Measurements from ENCODE around the gene GNL1. TPM values are rescaled to one million over a fixed set of nuclear protein-coding genes. Genes with fewer than 3 reads are reported as not detected.
"Not testable (repeated sequence)": the region's sequence is repeated elsewhere in the genome, so short reads cannot be mapped to it uniquely, and the experiment has no call there.

GNL1 gene
- total and polyA plus RNA-seq, 2 donors, result 46.4 to 78.8 TPM

DNA sequence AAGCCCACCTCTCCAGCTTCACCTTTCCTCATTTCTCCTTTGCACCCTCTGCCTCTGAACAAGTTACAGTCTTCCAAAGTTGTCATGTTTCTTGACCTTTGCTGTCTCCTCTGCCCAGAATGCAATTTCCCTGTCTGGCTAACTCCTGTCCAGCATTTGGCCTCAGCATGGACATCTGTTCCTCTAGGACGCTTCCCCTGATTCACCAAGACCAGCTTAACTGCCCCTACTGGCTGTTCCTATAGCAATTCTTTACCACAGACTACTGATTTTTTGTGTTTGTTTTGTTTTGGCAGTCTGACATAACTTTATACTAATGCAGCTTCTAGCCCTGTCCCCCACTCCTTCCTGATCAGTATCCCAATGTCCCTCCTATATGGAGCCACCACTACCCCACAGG lies 13.4 kb downstream of the GNL1 start:
- H3K4me3 ChIP-seq (ENCODE audit: low read length in 2 of 2), result no peak overlapping the region
- H3K9me3 ChIP-seq (ENCODE audit: control insufficient read depth in 2 of 2, insufficient read depth in 1 of 2, low read length in 1 of 2), result no peaks in the 10 kb centered on the region
- no peak for DNase-seq (ENCODE audit: low read depth in 6 of 9, low spot score in 9 of 9)
- H3K4me1 ChIP-seq (ENCODE audit: control insufficient read depth in 2 of 2, insufficient read depth in 2 of 2, low read length in 2 of 2), result peaks cover 9 to 27% of the 10 kb centered on the region in 2 donors
- peaks cover 23 to 31% of the 10 kb centered on the region in 2 donors for H3K36me3 ChIP-seq (ENCODE audit: control insufficient read depth in 2 of 2, insufficient read depth in 2 of 2, low read length in 1 of 2)
- no peaks in the 10 kb centered on the region for H3K27me3 ChIP-seq (ENCODE audit: control insufficient read depth in 2 of 2, insufficient read depth in 1 of 2, low read length in 1 of 2)
- 93% methylated on average over 1 of the region's 1 CpG for WGBS
- H3K27ac ChIP-seq (ENCODE audit: low read depth in 1 of 2, low read length in 1 of 2), result peak overlapping the region in 1 of 2 donors; percentile 69

DNA sequence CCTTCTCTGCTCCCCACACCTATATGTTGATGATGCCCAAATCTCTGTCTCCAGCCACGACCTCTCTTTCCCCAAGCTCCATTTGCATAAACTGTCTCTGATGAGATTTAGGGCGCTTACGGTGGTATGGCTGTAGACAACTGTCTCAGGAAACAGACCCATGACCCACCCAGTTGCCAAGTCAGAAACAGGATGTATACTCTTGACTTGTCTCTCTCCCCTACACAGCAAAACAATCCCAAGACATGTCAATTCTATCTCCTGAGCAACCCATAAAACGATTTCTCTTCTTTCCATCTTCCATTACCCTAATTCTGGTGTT lies 13.9 kb downstream of the GNL1 start:
- Histone ChIP-seq H3K4me3 (ENCODE audit: low read length in 2 of 2) (no peak overlapping the region), H3K27me3 (ENCODE audit: control insufficient read depth in 2 of 2, insufficient read depth in 1 of 2, low read length in 1 of 2) (no peaks in the 10 kb centered on the region), H3K27ac (ENCODE audit: low read depth in 1 of 2, low read length in 1 of 2) (peak overlapping the region in 1 of 2 donors; percentile 69), H3K9me3 (ENCODE audit: control insufficient read depth in 2 of 2, insufficient read depth in 1 of 2, low read length in 1 of 2) (no peaks in the 10 kb centered on the region), H3K4me1 (ENCODE audit: control insufficient read depth in 2 of 2, insufficient read depth in 2 of 2, low read length in 2 of 2) (peaks cover 9 to 27% of the 10 kb centered on the region in 2 donors), H3K36me3 (ENCODE audit: control insufficient read depth in 2 of 2, insufficient read depth in 2 of 2, low read length in 1 of 2) (peaks cover 21 to 28% of the 10 kb centered on the region in 2 donors)
- peak in 2 of 9 donors; percentile 43 to 69 for DNase-seq (ENCODE audit: low read depth in 6 of 9, low spot score in 9 of 9)
- WGBS, result 6% methylated on average over 4 of the region's 4 CpGs

DNA sequence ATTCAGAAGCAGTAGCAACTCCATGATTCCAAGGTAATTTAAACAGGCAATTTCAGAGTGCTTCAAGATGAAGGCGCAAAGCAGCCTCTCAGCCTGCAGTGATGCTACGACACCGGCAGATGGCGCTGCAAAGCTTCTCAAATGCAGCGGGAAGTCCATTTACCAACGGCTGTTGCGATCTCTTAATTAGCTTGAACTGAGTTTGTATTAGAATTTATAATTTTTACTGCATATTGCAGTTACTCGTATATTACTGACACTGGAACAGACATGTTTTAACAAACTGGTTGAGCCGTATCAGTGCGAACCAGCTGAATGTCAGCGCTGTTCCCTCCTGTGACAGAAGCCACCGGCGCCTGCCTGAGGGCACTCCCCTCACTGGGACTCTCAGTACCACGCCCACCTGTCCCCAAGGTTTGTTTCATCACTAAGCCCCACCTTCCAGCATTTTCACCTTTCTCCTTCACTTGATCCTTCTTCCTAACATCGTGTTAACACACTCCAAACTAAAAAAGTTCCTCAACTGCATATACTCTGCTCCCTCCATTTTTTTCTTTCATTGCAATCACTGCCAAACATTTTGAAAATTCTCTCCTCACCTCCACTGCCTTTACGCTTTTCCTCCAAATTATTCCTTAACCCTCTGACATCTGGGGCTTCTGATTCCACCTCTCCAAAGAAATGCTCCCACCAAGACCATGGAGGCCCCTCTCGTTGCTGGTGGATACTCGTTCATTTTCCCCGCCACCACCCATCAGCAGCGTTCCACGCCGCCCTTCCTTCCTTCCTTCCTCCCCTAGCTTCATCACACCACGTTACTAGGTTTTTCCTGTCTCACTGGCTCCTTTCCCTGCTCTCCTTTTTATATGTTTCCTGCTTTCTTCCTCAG lies 14.5 kb downstream of the GNL1 start:
- no peaks in the 10 kb centered on the region for H3K27me3 ChIP-seq (ENCODE audit: control insufficient read depth in 2 of 2, insufficient read depth in 1 of 2, low read length in 1 of 2)
- peaks cover 9 to 27% of the 10 kb centered on the region in 2 donors for H3K4me1 ChIP-seq (ENCODE audit: control insufficient read depth in 2 of 2, insufficient read depth in 2 of 2, low read length in 2 of 2)
- DNase-seq (ENCODE audit: low read depth in 6 of 9, low spot score in 9 of 9), result peak; percentile 72 to 93 (median 86)
- 7% methylated on average over 23 of the region's 23 CpGs for WGBS
- no peaks in the 10 kb centered on the region for H3K9me3 ChIP-seq (ENCODE audit: control insufficient read depth in 2 of 2, insufficient read depth in 1 of 2, low read length in 1 of 2)
- peak overlapping the region in 1 of 2 donors; percentile 69 for H3K27ac ChIP-seq (ENCODE audit: low read depth in 1 of 2, low read length in 1 of 2)
- H3K4me3 ChIP-seq (ENCODE audit: low read length in 2 of 2), result peak overlapping the region; percentile 29 to 50
- peaks cover 15 to 22% of the 10 kb centered on the region in 2 donors for H3K36me3 ChIP-seq (ENCODE audit: control insufficient read depth in 2 of 2, insufficient read depth in 2 of 2, low read length in 1 of 2)

DNA sequence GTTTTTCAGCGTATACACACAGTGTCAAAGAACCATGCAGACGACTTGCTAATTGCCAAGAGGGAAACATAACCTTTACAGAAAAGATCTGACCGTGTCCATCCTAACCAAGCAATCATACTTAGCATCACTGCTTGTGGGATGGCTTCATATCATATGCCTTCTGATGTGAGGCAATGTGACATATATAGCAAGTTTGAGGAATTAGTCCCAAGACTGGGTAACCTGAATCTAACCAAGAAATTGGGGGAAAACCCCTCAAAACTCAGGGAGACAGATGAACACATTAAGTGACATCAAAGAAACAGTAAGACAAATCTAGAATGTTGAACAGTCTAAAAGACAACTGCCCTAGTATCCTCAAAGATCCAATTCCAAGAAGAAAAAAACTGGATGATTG lies 18.4 kb downstream of the GNL1 start:
- Histone ChIP-seq H3K27ac (ENCODE audit: low read depth in 1 of 2, low read length in 1 of 2) (no peak overlapping the region), H3K36me3 (ENCODE audit: control insufficient read depth in 2 of 2, insufficient read depth in 2 of 2, low read length in 1 of 2) (no peaks in the 10 kb centered on the region), H3K27me3 (ENCODE audit: control insufficient read depth in 2 of 2, insufficient read depth in 1 of 2, low read length in 1 of 2) (no peaks in the 10 kb centered on the region), H3K4me1 (ENCODE audit: control insufficient read depth in 2 of 2, insufficient read depth in 2 of 2, low read length in 2 of 2) (peaks cover 6 to 15% of the 10 kb centered on the region in 2 donors), H3K4me3 (ENCODE audit: low read length in 2 of 2) (no peak overlapping the region), H3K9me3 (ENCODE audit: control insufficient read depth in 2 of 2, insufficient read depth in 1 of 2, low read length in 1 of 2) (no peaks in the 10 kb centered on the region)
- no peak for DNase-seq (ENCODE audit: low read depth in 6 of 9, low spot score in 9 of 9)
- 97% methylated on average over 3 of the region's 3 CpGs for WGBS

DNA sequence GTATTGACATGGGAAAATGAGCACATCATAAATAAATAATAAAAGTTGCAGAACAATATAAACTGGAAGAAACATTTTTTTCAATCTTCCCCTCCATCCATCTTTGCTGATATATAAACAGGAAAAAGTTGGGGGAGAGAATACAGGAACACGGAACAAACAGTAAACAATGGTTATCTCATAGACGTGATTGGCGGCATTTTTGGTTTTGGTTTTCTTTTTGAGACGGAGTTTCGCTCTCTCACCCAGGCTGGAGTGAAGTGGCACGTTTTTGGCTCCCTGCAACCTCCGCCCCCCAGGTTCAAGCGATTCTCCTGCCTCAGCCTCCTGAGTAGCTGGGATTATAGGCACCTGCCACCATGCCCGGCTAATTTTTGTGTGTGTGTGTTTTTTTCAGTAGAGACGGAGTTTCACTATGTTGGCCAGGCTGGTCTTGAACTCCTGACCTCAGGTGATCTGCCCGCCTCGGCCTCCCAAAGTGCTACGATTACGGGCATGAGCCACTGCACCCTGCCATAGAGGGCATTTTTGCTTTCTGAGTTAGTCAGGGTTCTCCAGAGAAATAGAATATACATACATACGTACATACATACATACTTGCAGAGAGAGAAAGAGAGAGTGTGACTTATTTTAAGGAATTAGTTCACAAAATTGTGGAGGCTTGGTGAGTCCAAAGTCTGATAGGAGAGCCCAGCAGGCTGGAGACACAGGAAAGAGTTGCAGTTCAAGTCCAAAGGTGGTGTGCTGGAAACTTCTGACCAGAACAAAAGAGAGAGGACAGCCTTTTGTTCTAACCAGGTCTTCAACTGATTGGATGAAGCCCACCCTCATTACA lies 22.6 kb downstream of the GNL1 start:
- Histone ChIP-seq H3K4me3 (ENCODE audit: low read length in 2 of 2) (no peak overlapping the region), H3K27ac (ENCODE audit: low read depth in 1 of 2, low read length in 1 of 2) (no peak overlapping the region), H3K9me3 (ENCODE audit: control insufficient read depth in 2 of 2, insufficient read depth in 1 of 2, low read length in 1 of 2) (peaks cover 0 to 4% of the 10 kb centered on the region in 2 donors), H3K27me3 (ENCODE audit: control insufficient read depth in 2 of 2, insufficient read depth in 1 of 2, low read length in 1 of 2) (no peaks in the 10 kb centered on the region), H3K36me3 (ENCODE audit: control insufficient read depth in 2 of 2, insufficient read depth in 2 of 2, low read length in 1 of 2) (no peaks in the 10 kb centered on the region), H3K4me1 (ENCODE audit: control insufficient read depth in 2 of 2, insufficient read depth in 2 of 2, low read length in 2 of 2) (peaks cover 0 to 14% of the 10 kb centered on the region in 2 donors)
- no peak for DNase-seq (ENCODE audit: low read depth in 6 of 9, low spot score in 9 of 9)
- 89% methylated on average over 15 of the region's 15 CpGs for WGBS

DNA sequence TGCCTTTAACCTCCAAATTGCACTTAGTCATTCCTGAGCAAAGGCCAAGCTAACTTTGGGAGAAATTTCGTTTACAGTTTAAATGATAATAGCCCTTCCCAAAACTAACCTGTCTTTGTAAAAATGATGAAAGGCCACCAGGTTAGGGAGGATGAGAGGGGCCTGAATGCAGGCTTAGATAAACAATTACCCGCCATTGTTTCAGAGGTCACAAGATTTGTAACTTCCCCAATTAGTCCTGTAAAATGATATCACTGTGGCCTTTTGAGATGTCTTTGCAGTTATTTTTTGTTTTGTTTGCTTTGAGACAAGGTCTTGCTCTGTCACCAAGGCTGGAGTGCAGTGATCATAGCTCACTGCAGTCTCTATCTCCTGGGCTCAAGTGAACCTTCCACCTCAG lies 26.3 kb downstream of the GNL1 start:
- Histone ChIP-seq H3K27ac (ENCODE audit: low read depth in 1 of 2, low read length in 1 of 2) (no peak overlapping the region), H3K36me3 (ENCODE audit: control insufficient read depth in 2 of 2, insufficient read depth in 2 of 2, low read length in 1 of 2) (no peaks in the 10 kb centered on the region), H3K4me1 (ENCODE audit: control insufficient read depth in 2 of 2, insufficient read depth in 2 of 2, low read length in 2 of 2) (peaks cover 0 to 14% of the 10 kb centered on the region in 2 donors), H3K4me3 (ENCODE audit: low read length in 2 of 2) (no peak overlapping the region), H3K9me3 (ENCODE audit: control insufficient read depth in 2 of 2, insufficient read depth in 1 of 2, low read length in 1 of 2) (peaks cover 0 to 4% of the 10 kb centered on the region in 2 donors), H3K27me3 (ENCODE audit: control insufficient read depth in 2 of 2, insufficient read depth in 1 of 2, low read length in 1 of 2) (no peaks in the 10 kb centered on the region)
- DNase-seq (ENCODE audit: low read depth in 6 of 9, low spot score in 9 of 9), result no peak
- WGBS, result 87% methylated on average over 2 of the region's 2 CpGs

DNA sequence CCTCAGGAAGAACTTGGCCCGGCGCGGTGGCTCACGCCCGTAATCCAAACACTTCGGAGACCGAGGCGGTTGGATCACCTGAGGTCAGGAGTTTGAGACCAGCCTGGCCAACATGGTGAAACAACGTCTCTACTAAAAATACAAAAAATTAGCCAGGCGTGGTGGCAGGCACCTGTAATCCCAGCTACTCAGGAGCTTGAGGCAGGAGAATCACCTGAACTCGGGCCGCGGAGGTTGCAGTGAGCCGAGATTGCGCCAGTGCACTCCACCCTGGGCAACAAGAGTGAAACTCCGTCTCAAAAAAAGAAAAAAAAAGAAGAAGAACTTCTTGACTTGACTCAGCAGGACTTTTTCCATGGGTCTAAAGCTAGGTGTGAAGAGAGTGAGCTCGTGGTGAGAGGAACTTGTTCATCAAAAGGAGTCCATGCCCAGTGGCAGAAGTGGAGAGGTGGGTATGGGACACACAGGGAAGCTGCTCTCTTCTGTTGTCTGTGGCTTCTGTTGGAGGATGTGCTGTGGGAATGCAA lies 26.9 kb downstream of the GNL1 start:
- WGBS, result 90% methylated on average over 17 of the region's 17 CpGs
- not testable (repeated sequence) for H3K9me3 ChIP-seq (ENCODE audit: control insufficient read depth in 2 of 2, insufficient read depth in 1 of 2, low read length in 1 of 2); H3K27me3 ChIP-seq (ENCODE audit: control insufficient read depth in 2 of 2, insufficient read depth in 1 of 2, low read length in 1 of 2); H3K27ac ChIP-seq (ENCODE audit: low read depth in 1 of 2, low read length in 1 of 2); H3K4me3 ChIP-seq (ENCODE audit: low read length in 2 of 2); H3K36me3 ChIP-seq (ENCODE audit: control insufficient read depth in 2 of 2, insufficient read depth in 2 of 2, low read length in 1 of 2); DNase-seq (ENCODE audit: low read depth in 6 of 9, low spot score in 9 of 9)
- peaks cover 0 to 14% of the 10 kb centered on the region in 2 donors for H3K4me1 ChIP-seq (ENCODE audit: control insufficient read depth in 2 of 2, insufficient read depth in 2 of 2, low read length in 2 of 2)

DNA sequence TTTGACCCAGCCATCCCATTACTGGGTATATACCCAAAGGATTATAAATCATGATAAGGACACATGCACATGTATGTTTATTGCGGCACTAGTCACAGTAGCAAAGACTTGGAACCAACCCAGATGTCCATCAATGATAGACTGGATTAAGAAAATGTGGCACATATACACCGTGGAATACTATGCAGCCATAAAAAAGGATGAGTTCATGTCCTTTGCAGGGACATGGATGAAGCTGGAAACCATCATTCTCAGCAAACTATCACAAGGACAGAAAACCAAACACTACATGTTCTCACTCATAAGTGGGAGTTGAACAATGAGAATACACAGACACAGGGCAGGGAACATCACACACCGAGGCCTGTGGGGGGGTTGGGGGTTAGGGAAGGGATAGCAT lies 29.8 kb downstream of the GNL1 start:
- not testable (repeated sequence) for H3K27ac ChIP-seq (ENCODE audit: low read depth in 1 of 2, low read length in 1 of 2); H3K27me3 ChIP-seq (ENCODE audit: control insufficient read depth in 2 of 2, insufficient read depth in 1 of 2, low read length in 1 of 2); H3K4me3 ChIP-seq (ENCODE audit: low read length in 2 of 2); DNase-seq (ENCODE audit: low read depth in 6 of 9, low spot score in 9 of 9); H3K9me3 ChIP-seq (ENCODE audit: control insufficient read depth in 2 of 2, insufficient read depth in 1 of 2, low read length in 1 of 2); H3K36me3 ChIP-seq (ENCODE audit: control insufficient read depth in 2 of 2, insufficient read depth in 2 of 2, low read length in 1 of 2); H3K4me1 ChIP-seq (ENCODE audit: control insufficient read depth in 2 of 2, insufficient read depth in 2 of 2, low read length in 2 of 2)
- WGBS, result 97% methylated on average over 3 of the region's 3 CpGs

DNA sequence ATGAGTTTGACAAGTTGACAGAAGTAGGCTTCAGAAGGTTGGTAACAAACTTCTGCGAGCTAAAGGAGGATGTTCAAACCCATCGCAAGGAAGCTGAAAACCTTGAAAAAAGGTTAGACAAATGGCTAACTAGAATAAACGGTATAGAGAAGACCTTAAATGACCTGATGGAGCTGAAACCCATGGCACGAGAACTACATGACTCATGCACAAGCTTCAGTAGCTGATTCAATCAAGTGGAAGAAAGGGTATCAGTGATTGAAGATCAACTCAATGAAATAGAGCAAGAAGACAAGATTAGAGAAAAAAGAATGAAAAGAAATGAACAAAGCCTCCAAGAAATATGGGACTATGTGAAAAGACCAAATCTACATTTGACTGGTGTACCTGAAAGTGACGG lies 34.3 kb downstream of the GNL1 start:
- Histone ChIP-seq H3K4me1 (ENCODE audit: control insufficient read depth in 2 of 2, insufficient read depth in 2 of 2, low read length in 2 of 2) (peaks cover 0 to 13% of the 10 kb centered on the region in 2 donors), H3K9me3 (ENCODE audit: control insufficient read depth in 2 of 2, insufficient read depth in 1 of 2, low read length in 1 of 2) (peaks cover 2 to 21% of the 10 kb centered on the region in 2 donors)
- DNase-seq (ENCODE audit: low read depth in 6 of 9, low spot score in 9 of 9); H3K27me3 ChIP-seq (ENCODE audit: control insufficient read depth in 2 of 2, insufficient read depth in 1 of 2, low read length in 1 of 2); H3K27ac ChIP-seq (ENCODE audit: low read depth in 1 of 2, low read length in 1 of 2); H3K4me3 ChIP-seq (ENCODE audit: low read length in 2 of 2); H3K36me3 ChIP-seq (ENCODE audit: control insufficient read depth in 2 of 2, insufficient read depth in 2 of 2, low read length in 1 of 2): not testable (repeated sequence)
- 94% methylated on average over 5 of the region's 5 CpGs for WGBS

Measured in thymus (tissue), 11 donors.